CD14-positive monocyte (primary cell): ENCODE measurements around the gene FUT1. TPM values are rescaled to one million over a fixed set of nuclear protein-coding genes. Genes with fewer than 3 reads are reported as not detected.

Experiments
- DNase-seq, 3 donors: peaks; one replicate each; pipeline ENCODE4 v3.0.0-alpha.2; 2011 to 2022
- H2AFZ ChIP-seq: 2 replicates; pipeline ENCODE4 v1.6.0; 2012; ENCODE audit warnings: mild to moderate bottlenecking, low read depth, low read length, inconsistent platforms; ENCODE audit not compliant: insufficient read depth, poor library complexity, severe bottlenecking
- H3K27ac ChIP-seq, 2 donors: 1 replicate in 1 of 2; 2 replicates in 1 of 2; pipeline ENCODE4 v1.5.1; 2012 to 2013; ENCODE audit warnings: low read length in 2 of 2, control low read depth in 1 of 2, inconsistent platforms in 1 of 2, low read depth in 1 of 2, mild to moderate bottlenecking in 1 of 2
- H3K27me3 ChIP-seq, 2 donors: one replicate each; pipeline versions ENCODE4 v1.6.0 to v1.6.1; 2011 to 2013; ENCODE audit warnings: low read length in 2 of 2; ENCODE audit not compliant: control insufficient read depth in 2 of 2, insufficient read depth in 2 of 2
- H3K36me3 ChIP-seq, 2 donors: replicated peaks in 1 of 2; 1 replicate in 1 of 2; 2 replicates in 1 of 2; pipeline versions ENCODE4 v1.5.1 to v1.6.1; 2012 to 2013; ENCODE audit warnings: low read length in 2 of 2, control low read depth in 1 of 2, inconsistent platforms in 1 of 2, mild to moderate bottlenecking in 1 of 2; ENCODE audit not compliant: insufficient read depth in 2 of 2, control insufficient read depth in 1 of 2
- H3K4me1 ChIP-seq, 2 donors: 1 replicate in 1 of 2; 2 replicates in 1 of 2; pipeline versions ENCODE4 v1.5.1 to v1.6.1; 2012 to 2013; ENCODE audit warnings: low read length in 2 of 2, control low read depth in 1 of 2, inconsistent platforms in 1 of 2, mild to moderate bottlenecking in 1 of 2, moderate library complexity in 1 of 2; ENCODE audit not compliant: insufficient read depth in 2 of 2, control insufficient read depth in 1 of 2
- H3K4me2 ChIP-seq: replicated peaks from 2 replicates; pipeline ENCODE3; 2012; ENCODE audit warnings: low read length, moderate library complexity, mild to moderate bottlenecking; ENCODE audit not compliant: poor library complexity, severe bottlenecking; ENCODE audit errors: extremely low read depth
- H3K4me3 ChIP-seq, 3 experiments: fragments of 200-600 bp in 1 of 3; sonication (generic) in 1 of 3; replicated peaks in 1 of 3; 1 replicate in 2 of 3; 2 replicates in 1 of 3; pipeline ENCODE4 v1.5.1; 2011 to 2013; ENCODE audit warnings: low read length in 3 of 3, mild to moderate bottlenecking in 3 of 3, control low read depth in 2 of 3, low read depth in 2 of 3, inconsistent platforms in 1 of 3, moderate library complexity in 1 of 3
- H3K79me2 ChIP-seq: 2 replicates; pipeline ENCODE4 v1.6.0; 2012; ENCODE audit warnings: mild to moderate bottlenecking, control low read depth, inconsistent platforms, low read length, moderate library complexity; ENCODE audit not compliant: insufficient read depth
- H3K9ac ChIP-seq: 2 replicates; pipeline ENCODE4 v1.6.0; 2017; ENCODE audit warnings: low read length, mild to moderate bottlenecking; ENCODE audit not compliant: insufficient read depth, poor library complexity, severe bottlenecking
- H3K9me3 ChIP-seq, 2 donors: replicated peaks in 1 of 2; 1 replicate in 1 of 2; 2 replicates in 1 of 2; pipeline versions ENCODE4 v1.5.1 to v1.6.1; 2012 to 2013; ENCODE audit warnings: low read length in 2 of 2, control low read depth in 1 of 2; ENCODE audit not compliant: control insufficient read depth in 1 of 2, insufficient read depth in 1 of 2
- H4K20me1 ChIP-seq: 2 replicates; pipeline ENCODE4 v1.6.0; 2012; ENCODE audit warnings: mild to moderate bottlenecking, low read length, control low read depth, moderate library complexity; ENCODE audit not compliant: insufficient read depth
- H3K27ac Mint-ChIP-seq, 7 donors: one replicate each; pipeline ENCODE4 v1.8.0; 2020; ENCODE audit warnings: mild to moderate bottlenecking in 7 of 7, mixed read lengths in 7 of 7, moderate library complexity in 6 of 7, inconsistent platforms in 2 of 7
- H3K27me3 Mint-ChIP-seq, 3 donors: one replicate each; pipeline ENCODE4 v1.8.0; 2021 to 2022; ENCODE audit warnings: low read depth in 3 of 3, mild to moderate bottlenecking in 3 of 3, mixed read lengths in 3 of 3, moderate library complexity in 3 of 3, inconsistent platforms in 1 of 3
- H3K36me3 Mint-ChIP-seq, 2 donors: one replicate each; pipeline ENCODE4 v1.8.0; 2020; ENCODE audit warnings: mixed read lengths in 2 of 2, inconsistent platforms in 1 of 2, mild to moderate bottlenecking in 1 of 2
- H3K4me1 Mint-ChIP-seq: one replicate; pipeline ENCODE4 v1.8.0; 2020; ENCODE audit warnings: mild to moderate bottlenecking, mixed read lengths
- H3K4me3 Mint-ChIP-seq, 2 donors: one replicate each; pipeline ENCODE4 v1.8.0; 2020; ENCODE audit warnings: mild to moderate bottlenecking in 2 of 2, mixed read lengths in 2 of 2, moderate library complexity in 1 of 2
- H3K9me3 Mint-ChIP-seq, 7 donors: one replicate each; pipeline ENCODE4 v1.8.0; 2020 to 2022; ENCODE audit warnings: mixed read lengths in 7 of 7, mild to moderate bottlenecking in 6 of 7, moderate library complexity in 6 of 7, inconsistent platforms in 2 of 7
- CTCF ChIP-seq: fragments of 200-600 bp; IDR thresholded peaks from one replicate; pipeline ENCODE4 v1.8.0; 2022; ENCODE audit warnings: antibody characterized with exemption, mild to moderate bottlenecking
- WGBS: methylation state at CpG from one replicate; pipeline ENCODE4 v1.1.5; 2013; ENCODE audit warnings: missing lambda C conversion rate; ENCODE audit not compliant: insufficient coverage; 5-methylcytosine and 5-hydroxymethylcytosine counted together
- intact Hi-C, 2 donors: fragments of 100-400 bp; cut with micrococcal nuclease; formaldehyde crosslinking; loops; one replicate each; pipeline versions ENCODE4 v1.15.0 to v1.15.1; 2023
- polyA plus RNA-seq, 3 donors: library from polyadenylated mRNA; depleted of rRNA in 1 of 3; unstranded in 2 of 3; stranded (reverse) in 1 of 3; fragments of 300-500 nt in 2 of 3; fragments of >200 nt in 1 of 3; fragmentation: Illumina TruSeq in 2 of 3; gene quantifications; 1 replicate in 2 of 3; 2 replicates in 1 of 3; pipeline ENCODE4 v1.2.3, GENCODE V29; 2012 to 2021

The FUT1 gene
- polyA plus RNA-seq, 3 donors: 0.03 TPM; not detected in 2

DNA sequence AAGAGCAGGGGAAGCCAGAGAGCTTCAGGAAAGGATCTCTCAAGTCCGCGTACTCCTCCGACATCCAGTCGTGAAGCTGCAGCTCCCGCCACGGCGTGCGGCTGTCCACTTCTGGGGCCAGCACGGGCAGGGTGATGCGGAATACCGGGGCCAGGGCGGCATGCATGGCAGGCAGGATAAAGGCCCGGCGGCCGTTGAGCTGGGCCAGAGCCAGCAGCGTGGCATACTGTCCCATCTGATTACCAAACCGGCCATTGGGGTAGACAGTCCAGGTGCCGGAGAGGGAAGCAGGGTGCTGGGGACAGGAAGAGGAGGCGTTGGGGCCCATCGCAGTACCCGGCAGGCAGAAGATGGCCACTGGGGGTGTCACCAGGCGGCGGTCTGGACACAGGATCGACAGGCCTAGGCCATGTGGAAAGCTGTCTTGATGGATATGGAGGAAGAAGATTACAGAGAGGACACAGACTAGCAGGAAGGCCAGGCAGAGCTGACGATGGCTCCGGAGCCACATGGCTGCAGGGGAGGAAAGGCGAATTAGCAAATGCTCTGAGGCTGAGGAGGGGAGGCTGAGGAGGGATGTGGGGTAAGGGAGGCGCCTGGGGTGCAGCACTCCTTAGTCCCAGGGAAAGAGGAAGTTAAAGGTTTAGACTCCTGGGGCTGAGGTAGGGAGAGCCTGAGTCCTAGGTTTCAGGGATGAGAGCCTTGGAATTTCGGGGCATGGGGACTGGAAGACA is 1.5 kb downstream of the FUT1 start:
- Mint-ChIP-seq H3K4me3 (peak overlapping the region in 1 of 2 donors; percentile 77), H3K36me3 (peaks cover 3 to 5% of the 10 kb centered on the region in 2 donors), H3K27me3 (peaks cover 48 to 80% (median 62%) of the 10 kb centered on the region in 3 donors), H3K4me1 (peaks cover 30% of the 10 kb centered on the region), H3K9me3 (peaks cover 4 to 23% (median 13%) of the 10 kb centered on the region in 7 donors), H3K27ac (peak overlapping the region in 1 of 7 donors; percentile 5)
- no peak for TF ChIP-seq CTCF
- H3K4me1 ChIP-seq: peaks cover 14 to 28% of the 10 kb centered on the region in 2 donors
- H3K27ac ChIP-seq: no peak overlapping the region
- H3K9me3 ChIP-seq: peaks cover 0 to under 1% of the 10 kb centered on the region in 2 donors
- H3K4me2 ChIP-seq: no peak overlapping the region
- no peak overlapping the region for H3K4me3 ChIP-seq
- H3K9ac ChIP-seq: no peak overlapping the region
- no peak for DNase-seq
- WGBS: 90% methylated on average over 26 of the region's 29 CpGs
- H4K20me1 ChIP-seq: no peaks in the 10 kb centered on the region
- H3K36me3 ChIP-seq: no peaks in the 10 kb centered on the region
- intact Hi-C loops: no loop called here
- H2AFZ ChIP-seq: no peak overlapping the region
- no peaks in the 10 kb centered on the region for H3K79me2 ChIP-seq
- H3K27me3 ChIP-seq: peaks cover 14 to 60% of the 10 kb centered on the region in 2 donors

DNA sequence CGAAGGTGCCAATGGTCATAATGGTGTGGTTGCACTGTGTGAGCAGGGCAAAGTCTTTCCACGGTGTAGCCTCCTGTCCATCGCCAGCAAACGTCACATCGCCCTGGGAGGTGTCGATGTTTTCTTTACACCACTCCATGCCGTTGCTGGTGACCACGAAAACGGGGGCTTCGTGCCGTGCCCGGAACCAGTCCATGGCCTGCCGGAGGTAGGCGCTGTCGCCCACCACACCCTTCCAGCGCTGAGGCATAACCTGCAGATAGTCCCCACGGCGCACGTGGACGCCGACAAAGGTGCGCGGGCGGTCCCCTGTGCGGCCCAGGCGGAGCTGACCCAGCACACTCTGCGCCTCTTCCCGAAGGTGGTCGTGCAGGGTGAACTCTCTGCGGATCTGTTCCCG is 2.1 kb downstream of the FUT1 start:
- Histone ChIP-seq H3K79me2 (no peaks in the 10 kb centered on the region), H3K36me3 (no peaks in the 10 kb centered on the region), H3K4me2 (no peak overlapping the region), H4K20me1 (no peaks in the 10 kb centered on the region), H3K27me3 (peaks cover 17 to 62% of the 10 kb centered on the region in 2 donors), H3K9me3 (peaks cover 5 to 7% of the 10 kb centered on the region in 2 donors), H3K27ac (no peak overlapping the region), H3K4me1 (peaks cover 14 to 28% of the 10 kb centered on the region in 2 donors), H3K9ac (no peak overlapping the region), H2AFZ (no peak overlapping the region), H3K4me3 (no peak overlapping the region)
- H3K27me3 Mint-ChIP-seq: peaks cover 54 to 86% (median 66%) of the 10 kb centered on the region in 3 donors
- H3K36me3 Mint-ChIP-seq: peaks cover 3 to 5% of the 10 kb centered on the region in 2 donors
- peaks cover 7 to 28% (median 19%) of the 10 kb centered on the region in 7 donors for H3K9me3 Mint-ChIP-seq
- H3K4me3 Mint-ChIP-seq: peak overlapping the region in 1 of 2 donors; percentile 21
- intact Hi-C loops: no loop called here
- no peak for DNase-seq
- H3K27ac Mint-ChIP-seq: peak overlapping the region in 1 of 7 donors; percentile 5
- H3K4me1 Mint-ChIP-seq: peaks cover 33% of the 10 kb centered on the region
- WGBS: 97% methylated on average over 29 of the region's 31 CpGs
- TF ChIP-seq CTCF: no peak
